ENCODE data around the gene SLC25A38.

Gene SLC25A38

DNA sequence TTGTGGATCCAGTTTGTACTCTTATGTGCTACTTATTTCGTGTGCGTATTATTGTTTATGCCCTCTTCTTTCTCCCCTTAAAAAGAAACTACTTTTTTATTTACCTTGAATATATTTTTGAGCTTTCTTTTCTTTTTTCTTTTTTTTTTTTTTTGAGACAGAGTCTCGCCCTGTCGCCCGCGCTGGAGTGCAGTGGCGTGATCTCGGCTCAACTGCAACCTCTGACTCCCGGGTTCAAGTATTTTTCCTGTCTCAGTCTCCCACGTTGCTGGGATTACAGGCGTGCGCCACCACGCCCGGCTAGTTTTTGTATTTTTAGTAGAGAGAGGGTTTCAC is 1.5 kb downstream of the SLC25A38 start:
- Mint-ChIP-seq H3K36me3 (ENCODE audit: low read depth) (peaks cover 14% of the 10 kb centered on the region), H3K27ac (no peak overlapping the region)

DNA sequence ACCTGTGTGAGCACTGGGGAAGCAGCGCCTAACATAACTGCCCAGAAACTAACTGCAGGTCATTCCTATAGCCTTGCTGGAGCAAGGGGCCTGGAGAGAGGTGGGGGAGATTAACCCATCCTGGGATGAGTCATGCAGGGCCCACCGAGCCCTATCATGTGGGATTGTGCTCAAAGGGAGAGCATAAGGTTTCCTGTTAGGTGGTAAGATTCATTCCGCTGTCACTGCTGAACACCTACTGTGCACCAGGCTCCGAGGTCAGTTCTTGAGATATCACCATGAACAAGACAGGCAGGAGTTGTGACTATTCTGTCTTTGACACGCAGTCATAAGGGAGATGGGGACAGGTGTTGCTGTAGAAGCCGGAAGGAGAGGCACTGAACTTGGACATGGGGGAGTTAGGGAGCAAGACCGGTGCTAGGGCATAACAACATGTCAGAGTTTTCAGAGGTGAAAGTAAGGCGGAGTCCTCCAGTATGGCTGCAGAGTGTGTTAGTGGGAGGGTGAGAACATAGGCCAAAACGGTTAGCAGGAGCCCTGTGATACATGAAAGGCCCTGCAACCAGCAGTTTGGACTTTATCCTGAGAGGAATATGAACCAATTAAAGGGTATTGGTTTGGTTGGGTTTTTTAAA is 2.4 kb downstream of the SLC25A38 start:
- intact Hi-C loops (cut with micrococcal nuclease): loop anchor here (10.0 kb wide), 1 partner anchor 201 kb away; no protein-coding TSS in a partner anchor
- Mint-ChIP-seq H3K4me3 (no peak overlapping the region), H3K9me3 (no peaks in the 10 kb centered on the region), H3K36me3 (ENCODE audit: low read depth) (peaks cover 23% of the 10 kb centered on the region), H3K4me1 (ENCODE audit: low read depth) (peaks cover 26% of the 10 kb centered on the region), H3K27ac (no peak overlapping the region), H3K27me3 (no peaks in the 10 kb centered on the region)

More for the DNA sequence above, 1.5 kb downstream of the SLC25A38 start:
- Mint-ChIP-seq H3K4me3 (peak overlapping the region; percentile 59), H3K4me1 (ENCODE audit: low read depth) (peaks cover 23% of the 10 kb centered on the region), H3K27me3 (no peaks in the 10 kb centered on the region), H3K9me3 (no peaks in the 10 kb centered on the region)
- intact Hi-C loops (cut with micrococcal nuclease): loop anchor here (1.0 to 10.0 kb wide), 4 partner anchors 22 to 1247 kb away; partner anchors contain the start of genes ACAA1, MYD88, RPSA and SCN11A

DNA sequence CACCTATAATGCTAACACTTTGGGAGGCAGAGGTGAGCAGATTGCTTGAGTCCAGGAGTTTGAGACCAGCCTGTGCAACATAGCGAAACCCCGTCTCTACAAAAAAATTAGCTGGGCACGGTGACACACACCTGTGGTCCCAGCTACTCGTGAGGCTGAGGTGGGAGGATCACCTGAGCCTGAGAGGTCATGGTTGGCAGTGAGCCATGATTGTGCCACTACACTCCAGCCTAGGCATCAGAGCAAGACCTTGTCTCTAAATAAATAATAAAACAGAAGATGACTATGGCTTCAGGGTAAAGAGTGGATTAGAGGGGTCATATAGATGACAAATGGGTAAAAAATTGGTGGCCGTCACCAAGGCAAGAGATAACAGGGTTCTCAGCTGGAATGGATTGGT is 3.1 kb downstream of the SLC25A38 start:
- Mint-ChIP-seq H3K27me3 (no peaks in the 10 kb centered on the region), H3K27ac (no peak overlapping the region), H3K36me3 (ENCODE audit: low read depth) (peaks cover 31% of the 10 kb centered on the region), H3K4me3 (no peak overlapping the region), H3K9me3 (no peaks in the 10 kb centered on the region), H3K4me1 (ENCODE audit: low read depth) (peaks cover 26% of the 10 kb centered on the region)
- intact Hi-C loops (cut with micrococcal nuclease): loop anchor here (10.0 kb wide), 1 partner anchor 202 kb away; no protein-coding TSS in a partner anchor

DNA sequence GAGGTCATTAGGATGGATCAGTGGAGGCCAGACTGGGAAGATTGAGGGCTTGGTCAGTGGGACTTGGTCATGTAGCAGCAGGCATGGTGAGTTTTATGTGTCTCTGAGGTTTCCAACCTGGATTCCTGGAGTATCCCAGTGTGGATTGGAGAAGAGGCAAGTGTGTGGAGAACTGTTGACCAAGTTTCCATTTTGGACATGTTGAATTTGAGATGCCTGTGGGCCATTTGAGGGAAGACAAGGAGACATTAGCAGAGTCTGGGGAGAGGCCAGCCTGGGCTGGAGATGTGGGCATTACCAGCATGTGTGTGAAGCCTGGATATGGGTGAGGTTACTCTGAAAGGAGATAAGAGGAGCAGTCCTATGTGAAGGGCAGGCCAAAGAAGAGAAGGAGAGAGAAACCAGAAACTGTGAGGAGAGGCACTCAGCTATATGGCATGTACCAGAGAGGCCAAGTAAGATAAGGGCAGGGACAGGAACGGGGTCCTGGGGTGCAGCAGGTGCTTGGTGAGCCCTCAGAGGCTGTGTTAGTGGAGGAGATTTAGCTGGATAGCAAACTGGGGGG is 4.3 kb downstream of the SLC25A38 start:
- Mint-ChIP-seq H3K4me1 (ENCODE audit: low read depth) (peaks cover 26% of the 10 kb centered on the region), H3K4me3 (no peak overlapping the region), H3K27me3 (no peaks in the 10 kb centered on the region), H3K9me3 (no peaks in the 10 kb centered on the region), H3K36me3 (ENCODE audit: low read depth) (peaks cover 42% of the 10 kb centered on the region), H3K27ac (no peak overlapping the region)
- intact Hi-C loops (cut with micrococcal nuclease): loop anchor here (10.0 kb wide), 1 partner anchor 203 kb away; no protein-coding TSS in a partner anchor

DNA sequence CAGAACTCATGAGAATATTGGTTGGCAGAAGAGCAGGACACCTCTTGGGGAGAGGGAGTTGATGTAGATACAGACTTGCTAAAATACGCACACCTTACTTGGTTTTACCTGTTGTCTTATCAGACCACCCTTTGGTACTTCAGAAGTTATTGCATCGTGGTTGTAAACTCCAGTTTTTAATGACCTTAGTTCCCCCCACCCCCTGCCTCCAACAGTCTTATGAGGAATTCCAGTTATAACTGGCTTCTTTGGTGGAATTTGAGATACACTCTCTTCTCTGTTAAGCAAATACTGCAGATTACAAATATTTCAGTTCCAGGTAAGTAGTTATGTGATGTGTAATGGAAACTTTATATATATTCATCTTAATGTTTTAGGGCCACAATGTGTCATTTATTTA is 5.0 kb downstream of the SLC25A38 start:
- intact Hi-C loops (cut with micrococcal nuclease): loop anchor here (10.0 kb wide), 1 partner anchor 203 kb away; no protein-coding TSS in a partner anchor
- peaks cover 26% of the 10 kb centered on the region for H3K4me1 Mint-ChIP-seq (ENCODE audit: low read depth)
- H3K27me3 Mint-ChIP-seq: no peaks in the 10 kb centered on the region
- no peak overlapping the region for H3K4me3 Mint-ChIP-seq
- no peaks in the 10 kb centered on the region for H3K9me3 Mint-ChIP-seq
- no peak overlapping the region for H3K27ac Mint-ChIP-seq
- H3K36me3 Mint-ChIP-seq (ENCODE audit: low read depth): peaks cover 48% of the 10 kb centered on the region

DNA sequence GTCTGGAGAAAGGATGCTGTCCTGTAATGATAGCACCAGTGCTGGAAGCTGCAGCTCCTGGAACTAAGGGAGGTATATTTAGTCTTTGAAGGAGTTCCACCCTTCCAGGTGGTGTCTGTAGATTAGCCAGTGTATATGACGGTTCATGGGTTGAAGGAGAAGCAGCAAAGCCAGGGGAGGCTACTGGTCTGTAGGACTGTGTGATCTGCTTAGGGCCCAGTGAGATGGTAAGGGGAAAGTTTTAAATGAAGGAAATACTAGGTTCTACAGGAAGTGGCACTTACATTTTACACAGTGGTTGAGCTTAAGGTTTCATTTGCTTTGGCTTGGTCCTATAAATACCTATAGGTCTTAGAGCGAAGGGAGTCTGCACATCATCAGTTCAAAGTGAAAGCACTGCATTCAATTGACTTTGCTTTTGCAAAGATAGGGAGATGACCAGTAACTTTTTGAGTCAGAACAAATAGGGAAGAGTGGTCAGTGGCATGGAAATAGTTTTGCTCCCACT is 5.6 kb downstream of the SLC25A38 start:
- H3K27me3 Mint-ChIP-seq: no peaks in the 10 kb centered on the region
- peaks cover 48% of the 10 kb centered on the region for H3K36me3 Mint-ChIP-seq (ENCODE audit: low read depth)
- H3K4me3 Mint-ChIP-seq: no peak overlapping the region
- no peak overlapping the region for H3K27ac Mint-ChIP-seq
- peaks cover 23% of the 10 kb centered on the region for H3K4me1 Mint-ChIP-seq (ENCODE audit: low read depth)
- no peaks in the 10 kb centered on the region for H3K9me3 Mint-ChIP-seq
- intact Hi-C loops (cut with micrococcal nuclease): loop anchor here (10.0 kb wide), 1 partner anchor 204 kb away; no protein-coding TSS in a partner anchor

DNA sequence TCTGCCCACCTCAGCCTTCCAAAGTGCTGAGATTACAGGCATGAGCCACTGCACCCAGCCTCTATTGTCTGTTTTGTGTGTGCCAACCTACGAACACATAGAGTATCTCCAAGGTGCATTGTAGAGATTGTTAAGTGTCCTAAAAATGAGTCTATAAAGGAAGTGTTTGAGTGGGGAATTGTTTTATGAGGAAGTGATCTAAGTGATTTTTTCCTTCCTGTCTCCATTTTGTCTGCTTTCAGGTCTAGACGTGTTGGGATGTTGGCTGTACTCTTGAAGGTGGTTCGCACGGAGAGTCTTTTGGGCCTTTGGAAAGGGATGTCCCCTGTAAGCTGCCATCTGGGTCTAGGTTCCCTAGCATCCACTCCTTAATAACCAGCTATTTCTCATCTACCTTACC is 7.0 kb downstream of the SLC25A38 start:
- peaks cover 60% of the 10 kb centered on the region for H3K36me3 Mint-ChIP-seq (ENCODE audit: low read depth)
- H3K27ac Mint-ChIP-seq: no peak overlapping the region
- no peaks in the 10 kb centered on the region for H3K27me3 Mint-ChIP-seq
- peaks cover 21% of the 10 kb centered on the region for H3K4me1 Mint-ChIP-seq (ENCODE audit: low read depth)
- H3K4me3 Mint-ChIP-seq: no peak overlapping the region
- H3K9me3 Mint-ChIP-seq: no peaks in the 10 kb centered on the region
- intact Hi-C loops (cut with micrococcal nuclease): no loop called here

DNA sequence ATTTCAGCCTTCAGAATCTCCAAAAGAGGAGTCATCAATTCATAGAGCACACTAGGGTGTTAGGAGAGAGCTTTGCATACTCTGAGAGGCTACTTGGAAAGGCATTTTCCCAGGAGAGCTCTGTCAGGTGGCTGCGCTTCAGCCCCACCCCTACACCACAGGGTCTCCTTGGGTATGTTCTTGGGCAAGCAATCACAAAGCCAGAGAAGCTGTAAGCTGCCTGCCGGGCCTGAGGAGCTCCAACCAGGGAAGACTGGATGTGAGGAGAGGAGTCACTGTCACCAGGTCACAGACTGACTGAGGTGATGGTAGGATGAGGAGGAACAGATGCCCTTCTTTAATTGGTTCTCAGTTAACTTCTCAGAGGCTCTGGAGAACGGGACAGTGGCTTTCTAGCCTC is 13.5 kb downstream of the SLC25A38 start:
- Mint-ChIP-seq H3K4me3 (no peak overlapping the region), H3K27ac (no peak overlapping the region), H3K4me1 (ENCODE audit: low read depth) (no peaks in the 10 kb centered on the region), H3K36me3 (ENCODE audit: low read depth) (peaks cover 78% of the 10 kb centered on the region), H3K27me3 (no peaks in the 10 kb centered on the region), H3K9me3 (no peaks in the 10 kb centered on the region)
- intact Hi-C loops (cut with micrococcal nuclease): no loop called here

DNA sequence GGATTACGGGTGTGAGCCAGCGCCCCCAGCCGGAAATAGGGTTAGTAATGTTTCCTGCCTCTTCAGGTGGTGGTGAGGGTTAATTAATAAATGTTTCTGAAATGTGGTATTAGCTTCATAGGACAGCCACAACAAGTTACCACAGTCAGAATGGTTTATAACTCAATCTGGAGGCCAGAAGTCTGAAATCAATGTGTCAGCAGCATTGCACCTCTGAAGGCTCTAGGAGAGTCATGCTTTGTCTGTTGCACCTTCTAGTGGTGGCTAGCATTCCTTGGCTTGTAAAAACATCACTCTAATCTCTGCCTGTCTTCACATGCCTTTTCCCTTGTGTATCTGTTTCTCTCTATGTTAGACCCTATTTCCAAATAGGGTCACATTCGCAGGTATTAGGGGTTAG is 15.5 kb downstream of the SLC25A38 start:
- H3K27ac Mint-ChIP-seq: no peak overlapping the region
- H3K4me3 Mint-ChIP-seq: no peak overlapping the region
- peaks cover 57% of the 10 kb centered on the region for H3K36me3 Mint-ChIP-seq (ENCODE audit: low read depth)
- H3K27me3 Mint-ChIP-seq: no peaks in the 10 kb centered on the region
- intact Hi-C loops (cut with micrococcal nuclease): no loop called here
- no peaks in the 10 kb centered on the region for H3K9me3 Mint-ChIP-seq
- no peaks in the 10 kb centered on the region for H3K4me1 Mint-ChIP-seq (ENCODE audit: low read depth)

DNA sequence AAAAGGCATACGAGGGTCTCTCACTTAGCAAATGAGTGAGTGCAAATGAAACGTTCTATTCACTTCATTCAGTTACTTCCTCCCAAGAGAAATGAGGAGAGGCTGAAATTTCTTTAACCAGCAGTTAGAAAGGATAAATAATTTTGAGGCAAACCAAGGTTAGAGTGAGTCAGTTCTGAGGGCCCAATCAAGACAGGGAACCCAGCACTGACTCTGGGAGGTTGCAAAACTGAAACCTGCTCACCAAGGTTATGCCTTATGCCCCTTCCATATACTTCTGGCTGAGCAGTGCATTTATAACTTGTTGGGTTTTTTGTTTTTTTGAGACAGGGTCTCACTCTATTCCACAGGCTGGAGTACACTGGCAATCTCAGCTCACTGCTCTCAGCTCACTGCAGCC is 18.8 kb downstream of the SLC25A38 start:
- intact Hi-C loops (cut with micrococcal nuclease): no loop called here

DNA sequence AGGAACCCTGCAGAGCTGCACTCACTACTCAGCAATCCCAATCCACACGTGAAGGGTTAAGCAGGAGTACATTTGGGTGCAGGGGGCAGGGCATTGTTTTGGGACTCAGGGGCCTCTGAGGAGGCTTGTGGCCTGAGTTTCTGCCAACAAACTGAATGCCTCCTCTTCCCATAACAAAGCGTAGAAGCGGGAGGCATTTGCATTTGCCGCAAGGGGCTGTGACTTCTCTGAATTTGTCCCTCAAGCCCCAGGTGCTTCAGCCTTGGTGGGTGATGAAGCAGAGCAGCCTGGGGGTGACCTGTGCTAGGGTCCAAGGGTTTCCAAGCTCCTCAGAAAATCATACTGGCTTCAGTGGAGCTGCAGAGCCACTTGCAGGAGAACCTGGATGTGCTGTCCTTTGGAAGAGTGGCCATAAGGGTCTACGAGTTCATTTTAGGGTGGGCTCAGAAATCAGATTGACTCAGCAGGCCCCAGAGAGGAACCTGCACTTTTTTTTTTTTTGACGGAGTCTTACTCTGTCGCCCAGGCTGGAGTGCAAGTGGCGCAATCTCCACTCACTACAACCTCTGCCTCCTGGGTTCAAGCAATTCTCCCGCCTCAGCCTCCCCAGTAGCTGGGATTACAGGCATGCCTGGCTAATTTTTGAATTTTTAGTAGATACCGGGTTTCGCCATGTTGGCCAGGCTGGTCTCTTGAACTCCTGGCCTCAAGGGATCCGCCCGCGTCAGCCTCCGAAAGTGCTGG is 21.9 kb downstream of the SLC25A38 start:
- Mint-ChIP-seq H3K4me3 (no peak overlapping the region), H3K36me3 (ENCODE audit: low read depth) (peaks cover 46% of the 10 kb centered on the region), H3K27me3 (no peaks in the 10 kb centered on the region), H3K9me3 (no peaks in the 10 kb centered on the region), H3K27ac (no peak overlapping the region), H3K4me1 (ENCODE audit: low read depth) (peaks cover 23% of the 10 kb centered on the region)
- intact Hi-C loops (cut with micrococcal nuclease): no loop called here

More for the DNA sequence above, 18.8 kb downstream of the SLC25A38 start:
- Mint-ChIP-seq H3K4me3 (no peak overlapping the region), H3K27me3 (no peaks in the 10 kb centered on the region), H3K4me1 (ENCODE audit: low read depth) (no peaks in the 10 kb centered on the region), H3K36me3 (ENCODE audit: low read depth) (peaks cover 31% of the 10 kb centered on the region), H3K9me3 (no peaks in the 10 kb centered on the region), H3K27ac (no peak overlapping the region)

DNA sequence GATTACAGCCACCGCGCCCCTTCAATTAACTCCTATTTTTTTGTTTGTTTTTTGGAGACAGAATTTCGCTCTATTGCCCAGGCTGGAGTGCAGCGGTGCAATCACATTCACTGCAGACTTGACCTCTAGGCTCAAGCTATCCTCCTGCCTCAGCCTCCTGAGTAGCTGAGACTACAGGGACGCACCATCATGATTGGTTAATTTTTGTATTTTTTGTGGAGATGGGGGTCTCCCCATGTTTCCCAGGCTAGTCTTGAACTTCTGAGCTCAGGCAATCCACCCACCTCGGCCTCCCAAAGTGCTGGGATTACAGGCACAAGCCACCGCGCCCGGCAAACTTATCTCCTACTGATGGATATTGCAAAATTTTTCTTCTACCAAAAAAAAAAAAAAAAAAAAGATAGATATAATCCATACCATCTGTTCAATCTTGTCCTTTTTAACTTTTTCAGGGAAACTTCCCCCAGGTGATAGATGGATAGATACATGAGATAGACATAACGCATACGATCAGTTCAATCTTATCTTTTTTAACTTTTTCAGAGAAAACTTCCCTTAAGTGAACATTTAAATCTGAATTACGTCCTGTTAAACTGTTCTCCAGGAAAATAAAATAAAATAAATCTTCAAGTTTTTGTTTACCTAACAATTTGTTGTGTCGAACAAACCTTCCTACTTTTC is 22.7 kb downstream of the SLC25A38 start:
- H3K27ac Mint-ChIP-seq: peak overlapping the region; percentile 90
- peaks cover 47% of the 10 kb centered on the region for H3K36me3 Mint-ChIP-seq (ENCODE audit: low read depth)
- H3K9me3 Mint-ChIP-seq: no peaks in the 10 kb centered on the region
- peaks cover 23% of the 10 kb centered on the region for H3K4me1 Mint-ChIP-seq (ENCODE audit: low read depth)
- peak overlapping the region; percentile 90 for H3K4me3 Mint-ChIP-seq
- intact Hi-C loops (cut with micrococcal nuclease): loop anchor here (1.0 kb wide), 1 partner anchor 22 kb away; no protein-coding TSS in a partner anchor
- H3K27me3 Mint-ChIP-seq: no peaks in the 10 kb centered on the region

DNA sequence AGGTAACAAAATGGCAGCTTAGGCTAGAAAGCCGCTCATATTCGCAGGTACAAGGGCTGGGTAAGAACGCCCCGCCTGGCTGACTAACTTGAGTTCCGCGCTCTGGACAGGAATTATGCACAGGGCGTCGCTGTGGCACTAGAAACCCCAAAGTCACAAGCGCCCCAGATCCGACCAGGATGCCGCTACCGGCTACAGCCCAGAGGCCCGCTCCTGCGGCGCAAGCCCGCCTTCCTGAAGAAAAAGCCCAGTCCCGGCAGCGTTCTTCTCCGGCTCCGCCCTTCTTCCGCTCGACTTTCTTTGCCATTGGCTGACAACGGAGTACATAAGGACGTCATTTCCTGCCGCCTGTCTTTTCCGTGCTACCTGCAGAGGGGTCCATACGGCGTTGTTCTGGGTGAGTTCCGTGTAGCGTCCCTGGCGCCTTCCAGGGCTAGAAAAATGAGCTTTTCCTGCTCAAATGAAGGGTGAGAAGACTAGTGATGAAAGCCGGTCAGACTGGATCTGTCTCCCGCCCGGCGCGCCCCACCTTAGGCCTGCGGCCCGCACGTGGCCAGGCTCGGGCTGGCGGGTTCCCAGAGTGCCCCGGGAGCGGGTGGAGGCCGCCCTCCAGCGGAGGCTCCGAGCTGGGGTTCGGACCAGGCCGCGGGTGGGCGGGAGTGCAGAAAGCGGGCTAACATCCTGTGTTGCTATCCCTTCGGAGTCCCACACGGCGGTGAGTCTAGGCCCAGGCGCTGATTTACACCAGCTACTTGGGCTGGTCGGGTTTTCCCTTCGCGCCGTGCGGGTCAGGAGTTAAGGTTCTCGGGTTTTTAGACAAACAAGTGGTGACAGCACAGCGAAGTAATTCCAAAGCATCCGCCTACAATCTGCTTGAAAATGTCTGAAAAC is 23.4 kb downstream of the SLC25A38 start, which contains the start of gene RPSA:
Gene RPSA (plus strand): TSS at position 353 of the 891 bp plus-strand sequence. CDS start 934 bp downstream, outside the sequence.
- peak within 1 kb of the TSS; percentile 90 for H3K4me3 Mint-ChIP-seq
- H3K27ac Mint-ChIP-seq: peak within 1 kb of the TSS; percentile 90
- intact Hi-C loops (cut with micrococcal nuclease): loop anchor here (1.0 kb wide), 1 partner anchor 22 kb away; no protein-coding TSS in a partner anchor
- H3K27me3 Mint-ChIP-seq: no peaks in the 10 kb centered on the region
- H3K4me1 Mint-ChIP-seq (ENCODE audit: low read depth): peaks cover 28% of the 10 kb centered on the region
- no peaks in the 10 kb centered on the region for H3K9me3 Mint-ChIP-seq
- H3K36me3 Mint-ChIP-seq (ENCODE audit: low read depth): peaks cover 51% of the 10 kb centered on the region

Measured in dendritic cell treated with granulocyte-macrophage colony-stimulating factor and Interleukin-4, amounts not matched to agents 40 ng/mL and 50 ng/mL, for 4 days (primary cell).